ENCODE data around the gene RTL9.

RTL9 gene

DNA sequence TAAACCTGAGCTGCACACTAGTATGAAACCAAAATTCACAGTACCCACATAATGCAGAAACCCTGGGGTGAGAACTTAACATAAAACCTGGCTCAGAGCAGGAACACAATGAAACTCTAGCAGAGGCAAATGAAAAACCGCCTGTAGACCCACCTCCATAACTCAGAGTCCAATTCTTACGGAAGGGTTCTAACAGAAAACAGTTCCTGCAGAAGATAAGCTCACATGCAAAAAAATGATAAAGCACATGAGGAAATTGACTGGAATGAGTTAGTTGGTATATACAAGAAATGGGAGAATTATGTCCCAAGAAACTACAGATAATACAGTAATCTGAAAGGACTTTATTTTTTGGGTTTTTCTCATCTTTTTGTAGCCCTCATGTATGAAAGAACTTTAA, 14.7 kb downstream of the RTL9 start:
- Histone ChIP-seq H3K36me3 (ENCODE audit: control insufficient read depth in 1 of 2, insufficient read depth in 2 of 2, low read depth in 1 of 2, low read length in 2 of 2) (no peaks in the 10 kb centered on the region), H3K79me1 (replicated peaks; ENCODE audit: low read length, poor library complexity, severe bottlenecking) (no peaks in the 10 kb centered on the region), H2AFZ (ENCODE audit: low read depth, low read length) (no peak overlapping the region), H2AK5ac (ENCODE audit: low read length, severe bottlenecking) (no peak overlapping the region), H3K4me3 (ENCODE audit: insufficient read depth in 1 of 2, low read depth in 1 of 2, low read length in 2 of 2) (no peak overlapping the region), H4K91ac (ENCODE audit: low read length) (no peak overlapping the region), H3K9me3 (ENCODE audit: control insufficient read depth, low read length) (no peaks in the 10 kb centered on the region), H2BK120ac (ENCODE audit: low read depth, low read length) (no peak overlapping the region), H3K18ac (ENCODE audit: low read depth in 1 of 2, low read length in 2 of 2) (no peak overlapping the region), H3K9ac (ENCODE audit: low read length) (no peak overlapping the region), H2BK5ac (ENCODE audit: low read depth, low read length, poor library complexity, severe bottlenecking) (no peak overlapping the region), H4K8ac (ENCODE audit: low read length) (no peak overlapping the region), H3K14ac (ENCODE audit: low read length in 2 of 2) (no peak overlapping the region), H3K27ac (ENCODE audit: low read length, poor library complexity, severe bottlenecking) (no peak overlapping the region), H2BK15ac (ENCODE audit: low read depth, poor library complexity, severe bottlenecking) (no peak overlapping the region), H3K4ac (ENCODE audit: low read depth in 1 of 2, low read length in 2 of 2) (no peak overlapping the region), H2BK12ac (ENCODE audit: low read length in 2 of 2) (no peak overlapping the region), H3K23ac (ENCODE audit: low read length in 2 of 2) (no peak overlapping the region), H3K4me2 (ENCODE audit: low read length, poor library complexity, severe bottlenecking) (no peak overlapping the region), H3K27me3 (ENCODE audit: control insufficient read depth in 1 of 2, insufficient read depth in 1 of 2, low read length in 2 of 2) (peaks cover 0 to 16% of the 10 kb centered on the region in 2 experiments), H3K4me1 (ENCODE audit: control insufficient read depth, insufficient read depth, low read depth, low read length) (no peaks in the 10 kb centered on the region)
- DNase-seq, result no peak
- WGBS, result 100% methylated on average over 1 of the region's 2 CpGs

GRCh38 chrX:110374559-110374958, 15.9 kb downstream of the RTL9 start:
- Histone ChIP-seq H4K8ac (ENCODE audit: low read length) (no peak overlapping the region), H2BK5ac (ENCODE audit: low read depth, low read length, poor library complexity, severe bottlenecking) (no peak overlapping the region), H3K14ac (ENCODE audit: low read length in 2 of 2) (no peak overlapping the region), H3K79me1 (replicated peaks; ENCODE audit: low read length, poor library complexity, severe bottlenecking) (no peaks in the 10 kb centered on the region), H2BK120ac (ENCODE audit: low read depth, low read length) (no peak overlapping the region), H3K4me2 (ENCODE audit: low read length, poor library complexity, severe bottlenecking) (no peak overlapping the region), H3K9ac (ENCODE audit: low read length) (no peak overlapping the region), H2AFZ (ENCODE audit: low read depth, low read length) (no peak overlapping the region), H3K27me3 (ENCODE audit: control insufficient read depth in 1 of 2, insufficient read depth in 1 of 2, low read length in 2 of 2) (peaks cover 0 to 26% of the 10 kb centered on the region in 2 experiments), H3K9me3 (ENCODE audit: control insufficient read depth, low read length) (no peaks in the 10 kb centered on the region), H2AK5ac (ENCODE audit: low read length, severe bottlenecking) (no peak overlapping the region), H3K4me3 (ENCODE audit: insufficient read depth in 1 of 2, low read depth in 1 of 2, low read length in 2 of 2) (no peak overlapping the region), H3K4me1 (ENCODE audit: control insufficient read depth, insufficient read depth, low read depth, low read length) (no peaks in the 10 kb centered on the region), H3K36me3 (ENCODE audit: control insufficient read depth in 1 of 2, insufficient read depth in 2 of 2, low read depth in 1 of 2, low read length in 2 of 2) (no peaks in the 10 kb centered on the region), H3K18ac (ENCODE audit: low read depth in 1 of 2, low read length in 2 of 2) (no peak overlapping the region), H3K4ac (ENCODE audit: low read depth in 1 of 2, low read length in 2 of 2) (no peak overlapping the region), H3K27ac (ENCODE audit: low read length, poor library complexity, severe bottlenecking) (no peak overlapping the region), H2BK15ac (ENCODE audit: low read depth, poor library complexity, severe bottlenecking) (no peak overlapping the region), H2BK12ac (ENCODE audit: low read length in 2 of 2) (no peak overlapping the region), H4K91ac (ENCODE audit: low read length) (no peak overlapping the region), H3K23ac (ENCODE audit: low read length in 2 of 2) (no peak overlapping the region)
- WGBS, result 100% methylated on average over 1 of the region's 1 CpG
- DNase-seq, result no peak

DNA sequence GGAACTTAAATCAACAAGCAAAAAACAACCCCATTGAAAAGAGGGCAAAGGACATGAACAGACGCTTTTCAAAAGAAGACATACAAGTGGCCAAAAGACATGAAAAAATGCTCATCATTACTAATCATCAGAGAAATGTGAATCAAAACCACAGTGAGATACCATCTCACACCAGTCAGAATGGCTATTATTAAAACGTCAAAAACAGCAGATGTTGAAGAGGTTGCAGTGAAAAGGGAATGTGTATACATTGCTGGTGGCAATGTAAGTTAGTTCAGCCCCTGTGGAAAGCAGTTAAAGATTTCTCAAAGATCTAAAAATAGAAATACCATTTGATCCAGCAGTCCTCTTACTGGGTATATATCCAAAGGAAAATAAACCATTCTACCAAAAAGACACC, 22.6 kb downstream of the RTL9 start:
- Histone ChIP-seq H3K27ac (ENCODE audit: low read length, poor library complexity, severe bottlenecking) (no peak overlapping the region), H2BK15ac (ENCODE audit: low read depth, poor library complexity, severe bottlenecking) (no peak overlapping the region), H2AK5ac (ENCODE audit: low read length, severe bottlenecking) (no peak overlapping the region), H2AFZ (ENCODE audit: low read depth, low read length) (no peak overlapping the region), H3K23ac (ENCODE audit: low read length in 2 of 2) (no peak overlapping the region), H3K4me1 (ENCODE audit: control insufficient read depth, insufficient read depth, low read depth, low read length) (no peaks in the 10 kb centered on the region), H3K9me3 (ENCODE audit: control insufficient read depth, low read length) (no peaks in the 10 kb centered on the region), H3K4ac (ENCODE audit: low read depth in 1 of 2, low read length in 2 of 2) (no peak overlapping the region), H2BK5ac (ENCODE audit: low read depth, low read length, poor library complexity, severe bottlenecking) (no peak overlapping the region), H3K36me3 (ENCODE audit: control insufficient read depth in 1 of 2, insufficient read depth in 2 of 2, low read depth in 1 of 2, low read length in 2 of 2) (no peaks in the 10 kb centered on the region), H3K9ac (ENCODE audit: low read length) (no peak overlapping the region), H3K4me3 (ENCODE audit: insufficient read depth in 1 of 2, low read depth in 1 of 2, low read length in 2 of 2) (no peak overlapping the region), H3K79me1 (replicated peaks; ENCODE audit: low read length, poor library complexity, severe bottlenecking) (no peaks in the 10 kb centered on the region), H3K27me3 (ENCODE audit: control insufficient read depth in 1 of 2, insufficient read depth in 1 of 2, low read length in 2 of 2) (peaks cover 0 to 17% of the 10 kb centered on the region in 2 experiments), H3K14ac (ENCODE audit: low read length in 2 of 2) (no peak overlapping the region), H4K8ac (ENCODE audit: low read length) (no peak overlapping the region), H3K4me2 (ENCODE audit: low read length, poor library complexity, severe bottlenecking) (no peak overlapping the region), H3K18ac (ENCODE audit: low read depth in 1 of 2, low read length in 2 of 2) (no peak overlapping the region), H2BK120ac (ENCODE audit: low read depth, low read length) (no peak overlapping the region), H4K91ac (ENCODE audit: low read length) (no peak overlapping the region), H2BK12ac (ENCODE audit: low read length in 2 of 2) (no peak overlapping the region)
- 0% methylated on average over 1 of the region's 2 CpGs for WGBS
- peak; percentile 73 for DNase-seq

GRCh38 chrX:110383414-110383813, 24.8 kb downstream of the RTL9 start:
- Histone ChIP-seq H3K27me3 (ENCODE audit: control insufficient read depth in 1 of 2, insufficient read depth in 1 of 2, low read length in 2 of 2) (peaks cover 0 to 21% of the 10 kb centered on the region in 2 experiments), H3K36me3 (ENCODE audit: control insufficient read depth in 1 of 2, insufficient read depth in 2 of 2, low read depth in 1 of 2, low read length in 2 of 2) (no peaks in the 10 kb centered on the region)

More at GRCh38 chrX:110383414-110383813, 24.8 kb downstream of the RTL9 start:
- H2AFZ ChIP-seq (ENCODE audit: low read depth, low read length), result no peak overlapping the region
- H3K4me2 ChIP-seq (ENCODE audit: low read length, poor library complexity, severe bottlenecking), result no peak overlapping the region
- H3K23ac ChIP-seq (ENCODE audit: low read length in 2 of 2), result no peak overlapping the region
- no peak overlapping the region for H2BK12ac ChIP-seq (ENCODE audit: low read length in 2 of 2)
- peak; percentile 71 for DNase-seq
- H3K4me1 ChIP-seq (ENCODE audit: control insufficient read depth, insufficient read depth, low read depth, low read length), result no peaks in the 10 kb centered on the region
- H3K14ac ChIP-seq (ENCODE audit: low read length in 2 of 2), result no peak overlapping the region
- H4K8ac ChIP-seq (ENCODE audit: low read length), result no peak overlapping the region
- H3K79me1 ChIP-seq (replicated peaks; ENCODE audit: low read length, poor library complexity, severe bottlenecking), result no peaks in the 10 kb centered on the region
- H2BK15ac ChIP-seq (ENCODE audit: low read depth, poor library complexity, severe bottlenecking), result no peak overlapping the region
- H3K27ac ChIP-seq (ENCODE audit: low read length, poor library complexity, severe bottlenecking), result peak overlapping the region; percentile 72
- H3K4me3 ChIP-seq (ENCODE audit: insufficient read depth in 1 of 2, low read depth in 1 of 2, low read length in 2 of 2), result no peak overlapping the region
- no peak overlapping the region for H4K91ac ChIP-seq (ENCODE audit: low read length)
- H2BK120ac ChIP-seq (ENCODE audit: low read depth, low read length), result no peak overlapping the region
- no peaks in the 10 kb centered on the region for H3K9me3 ChIP-seq (ENCODE audit: control insufficient read depth, low read length)
- H3K9ac ChIP-seq (ENCODE audit: low read length), result peak overlapping the region; percentile 21
- no peak overlapping the region for H3K18ac ChIP-seq (ENCODE audit: low read depth in 1 of 2, low read length in 2 of 2)
- WGBS, result 12% methylated on average over 2 of the region's 2 CpGs
- H2AK5ac ChIP-seq (ENCODE audit: low read length, severe bottlenecking), result no peak overlapping the region
- H2BK5ac ChIP-seq (ENCODE audit: low read depth, low read length, poor library complexity, severe bottlenecking), result no peak overlapping the region
- no peak overlapping the region for H3K4ac ChIP-seq (ENCODE audit: low read depth in 1 of 2, low read length in 2 of 2)

All from mesenchymal stem cell (in vitro differentiated cells and primary cell).